AG09319 (cell line): ENCODE results near the gene VPS13D.

Experiments
- DNase-seq: peaks from one replicate; pipeline ENCODE4 v3.0.0-alpha.2; 2010; ENCODE audit warnings: low read depth; ENCODE audit errors: extremely low read depth
- CTCF ChIP-seq: IDR thresholded peaks from 2 replicates; pipeline ENCODE4 v1.5.1; 2011; ENCODE audit warnings: low read depth, mild to moderate bottlenecking, inconsistent platforms, low read length, moderate library complexity

Gene VPS13D

GRCh38 chr1:12229835-12230548, at the start of gene VPS13D:
TSS of gene VPS13D (plus strand) at chr1:12230030. CDS start at chr1:12234267, 4,237 bp downstream.
- peak; percentile 43 for DNase-seq
- peak; percentile 76 for TF ChIP-seq CTCF

GRCh38 chr1:12180315-12180714, 49.5 kb upstream of the VPS13D start:
- no peak for DNase-seq
- no peak for TF ChIP-seq CTCF

GRCh38 chr1:12180903-12181302, 48.9 kb upstream of the VPS13D start:
- no peak for DNase-seq

GRCh38 chr1:12181568-12181967, 48.3 kb upstream of the VPS13D start:
- DNase-seq, result no peak
- TF ChIP-seq CTCF, result no peak

More at GRCh38 chr1:12180903-12181302, 48.9 kb upstream of the VPS13D start:
- TF ChIP-seq CTCF, result no peak

- no peak for DNase-seq
- TF ChIP-seq CTCF, result no peak
These were observed 47.3 kb upstream of the VPS13D start for GRCh38 chr1:12182410-12182984.

GRCh38 chr1:12183095-12183794, 46.6 kb upstream of the VPS13D start:
- no peak for TF ChIP-seq CTCF
- DNase-seq, result no peak

- peak; percentile 32 for TF ChIP-seq CTCF
- DNase-seq, result peak; percentile 57
These were observed 45.7 kb upstream of the VPS13D start for GRCh38 chr1:12184008-12184681.
